Measurements from ENCODE around the gene KDELR1.

KDELR1 gene

GRCh38 chr19:48391100-48392005 is at the start of gene KDELR1:
TSS of gene KDELR1 (minus strand) at chr19:48391551. CDS start at chr19:48391358, 193 bp downstream.
- DNase-seq (ENCODE audit: low read depth), result peak; percentile 76
- H3K4me3 ChIP-seq (ENCODE audit: low read depth, low read length), result peak within 1 kb of the TSS; percentile 96
- TF ChIP-seq CTCF (conservative IDR thresholded peaks at IDR 0.05; ENCODE audit: low read depth, low read length), result peak; percentile 92

GRCh38 chr19:48436586-48436985 is 45.2 kb upstream of the KDELR1 start:
- TF ChIP-seq CTCF (conservative IDR thresholded peaks at IDR 0.05; ENCODE audit: low read depth, low read length), result no peak
- no peak overlapping the region for H3K4me3 ChIP-seq (ENCODE audit: low read depth, low read length)
- no peak for DNase-seq (ENCODE audit: low read depth)

- no peak for TF ChIP-seq CTCF (conservative IDR thresholded peaks at IDR 0.05; ENCODE audit: low read depth, low read length)
- DNase-seq (ENCODE audit: low read depth), result no peak
- no peak overlapping the region for H3K4me3 ChIP-seq (ENCODE audit: low read depth, low read length)
These were observed 42.0 kb upstream of the KDELR1 start for GRCh38 chr19:48433337-48433736.

GRCh38 chr19:48428670-48429069 is 37.3 kb upstream of the KDELR1 start:
- no peak overlapping the region for H3K4me3 ChIP-seq (ENCODE audit: low read depth, low read length)
- DNase-seq (ENCODE audit: low read depth), result no peak
- TF ChIP-seq CTCF (conservative IDR thresholded peaks at IDR 0.05; ENCODE audit: low read depth, low read length), result no peak

- TF ChIP-seq CTCF (conservative IDR thresholded peaks at IDR 0.05; ENCODE audit: low read depth, low read length), result no peak
- H3K4me3 ChIP-seq (ENCODE audit: low read depth, low read length), result peak overlapping the region; percentile 28
- DNase-seq (ENCODE audit: low read depth), result peak; percentile 62
These were observed 33.4 kb upstream of the KDELR1 start for GRCh38 chr19:48424694-48425219.

- no peak overlapping the region for H3K4me3 ChIP-seq (ENCODE audit: low read depth, low read length)
- TF ChIP-seq CTCF (conservative IDR thresholded peaks at IDR 0.05; ENCODE audit: low read depth, low read length), result no peak
- no peak for DNase-seq (ENCODE audit: low read depth)
These were observed 30.2 kb upstream of the KDELR1 start for GRCh38 chr19:48421548-48421947.

All from choroid plexus epithelial cell (primary cell).